Body of pancreas (tissue), 4 donors: Measurements from ENCODE around the gene RNF138.
"Not testable (repeated sequence)": the region's sequence is repeated elsewhere in the genome, so short reads cannot be mapped to it uniquely, and the experiment has no call there.

Source experiments
- POLR2A ChIP-seq, 3 donors: fragments of 450-650 bp; IDR thresholded peaks; one replicate each; pipeline ENCODE4 v1.6.1; 2016; ENCODE audit warnings: antibody characterized with exemption in 3 of 3, mild to moderate bottlenecking in 2 of 3
- TF ChIP-seq, protein P1 (sequence below), 7 experiments: fragments of 450-650 bp in 4 of 7; fragments of 200-600 bp in 3 of 7; sonication (generic) in 3 of 7; IDR thresholded peaks; one replicate each; pipeline ENCODE4 v1.5.1; 2016 to 2019; ENCODE audit warnings: antibody characterized with exemption in 7 of 7

DNA sequence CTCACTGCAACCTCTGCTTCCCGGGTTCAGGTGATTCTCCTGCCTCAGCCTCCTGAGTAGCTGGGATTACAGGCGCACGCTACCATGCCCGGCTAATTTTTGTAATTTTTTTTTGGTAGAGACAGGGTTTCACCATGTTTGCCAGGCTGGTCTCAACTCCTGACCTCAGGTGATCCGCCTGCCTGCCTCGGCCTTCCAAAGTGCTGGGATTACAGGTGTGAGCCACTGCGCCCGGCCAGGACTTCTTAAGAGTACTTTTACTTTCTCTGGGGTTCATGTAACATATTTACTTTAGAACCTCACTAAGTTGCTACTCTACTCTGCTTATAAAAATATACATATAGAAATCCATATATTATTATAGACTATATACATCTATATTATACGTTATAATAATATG, 67.0 kb downstream of the RNF138 start:
- not testable (repeated sequence) for TF ChIP-seq POLR2A (IDR thresholded peaks at IDR 0.05)
- TF ChIP-seq, protein P1, sequence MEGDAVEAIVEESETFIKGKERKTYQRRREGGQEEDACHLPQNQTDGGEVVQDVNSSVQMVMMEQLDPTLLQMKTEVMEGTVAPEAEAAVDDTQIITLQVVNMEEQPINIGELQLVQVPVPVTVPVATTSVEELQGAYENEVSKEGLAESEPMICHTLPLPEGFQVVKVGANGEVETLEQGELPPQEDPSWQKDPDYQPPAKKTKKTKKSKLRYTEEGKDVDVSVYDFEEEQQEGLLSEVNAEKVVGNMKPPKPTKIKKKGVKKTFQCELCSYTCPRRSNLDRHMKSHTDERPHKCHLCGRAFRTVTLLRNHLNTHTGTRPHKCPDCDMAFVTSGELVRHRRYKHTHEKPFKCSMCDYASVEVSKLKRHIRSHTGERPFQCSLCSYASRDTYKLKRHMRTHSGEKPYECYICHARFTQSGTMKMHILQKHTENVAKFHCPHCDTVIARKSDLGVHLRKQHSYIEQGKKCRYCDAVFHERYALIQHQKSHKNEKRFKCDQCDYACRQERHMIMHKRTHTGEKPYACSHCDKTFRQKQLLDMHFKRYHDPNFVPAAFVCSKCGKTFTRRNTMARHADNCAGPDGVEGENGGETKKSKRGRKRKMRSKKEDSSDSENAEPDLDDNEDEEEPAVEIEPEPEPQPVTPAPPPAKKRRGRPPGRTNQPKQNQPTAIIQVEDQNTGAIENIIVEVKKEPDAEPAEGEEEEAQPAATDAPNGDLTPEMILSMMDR (IDR thresholded peaks at IDR 0.05) = not testable (repeated sequence)
